GM19372 (cell line): ENCODE results near the gene TRIM17.

Experiments used
- ATAC-seq: cut with Tn5 transposase; IDR thresholded peaks from one replicate; pipeline ENCODE4 v1.9.1; 2021; ENCODE audit warnings: mild to moderate bottlenecking, low read depth, moderate library complexity; ENCODE audit not compliant: unreplicated experiment

The TRIM17 gene

GRCh38 chr1:228416217-228416933 lies at the start of gene TRIM17:
TRIM17 (minus strand) TSS chr1:228416861; CDS start chr1:228415072, 1,789 bp downstream.
- no peak for ATAC-seq

- no peak for ATAC-seq
Measured at GRCh38 chr1:228465571-228466146, 49.0 kb upstream of the TRIM17 start.

GRCh38 chr1:228465141-228465540 lies 48.5 kb upstream of the TRIM17 start:
- no peak for ATAC-seq

GRCh38 chr1:228464487-228464983 lies 47.9 kb upstream of the TRIM17 start:
- ATAC-seq, result peak; percentile 75

GRCh38 chr1:228463559-228464455 lies 47.1 kb upstream of the TRIM17 start:
- ATAC-seq, result peak; percentile 45

- ATAC-seq, result no peak
Measured at GRCh38 chr1:228463009-228463558, 46.4 kb upstream of the TRIM17 start.

GRCh38 chr1:228462560-228462959 lies 45.9 kb upstream of the TRIM17 start:
- ATAC-seq, result no peak

GRCh38 chr1:228460821-228461220 lies 44.2 kb upstream of the TRIM17 start:
- ATAC-seq, result no peak

- no peak for ATAC-seq
Measured at GRCh38 chr1:228459091-228459993, 42.7 kb upstream of the TRIM17 start.

- ATAC-seq, result peak; percentile 77
Measured at GRCh38 chr1:228457396-228458176, 40.9 kb upstream of the TRIM17 start.

GRCh38 chr1:228457017-228457395 lies 40.3 kb upstream of the TRIM17 start:
- no peak for ATAC-seq

GRCh38 chr1:228456252-228457016 lies 39.8 kb upstream of the TRIM17 start:
- ATAC-seq, result no peak

- no peak for ATAC-seq
Measured at GRCh38 chr1:228455715-228456114, 39.1 kb upstream of the TRIM17 start.

- no peak for ATAC-seq
Measured at GRCh38 chr1:228454238-228454637, 37.6 kb upstream of the TRIM17 start.

GRCh38 chr1:228453614-228454013 lies 37.0 kb upstream of the TRIM17 start:
- no peak for ATAC-seq

GRCh38 chr1:228453022-228453560 lies 36.4 kb upstream of the TRIM17 start:
- no peak for ATAC-seq

- no peak for ATAC-seq
Measured at GRCh38 chr1:228452194-228453021, 35.7 kb upstream of the TRIM17 start.
